Lung (tissue), 12 donors: Measurements from ENCODE around the gene BEAN1. TPM values are rescaled to one million over a fixed set of nuclear protein-coding genes. Genes with fewer than 3 reads are reported as not detected.
"Not testable (repeated sequence)": the region's sequence is repeated elsewhere in the genome, so short reads cannot be mapped to it uniquely, and the experiment has no call there.

ENCODE experiments used
- ATAC-seq: fragments of 200-7000 bp; cut with Tn5 transposase; one replicate; pipeline ENCODE4 v1.9.1; 2020; ENCODE audit warnings: moderate number of reproducible peaks; ENCODE audit not compliant: insufficient read depth, low FRiP score
- DNase-seq, 3 donors: peaks; one replicate each; pipeline ENCODE4 v3.0.0-alpha.2; 2013 to 2017
- H3K27ac ChIP-seq, 2 donors: one replicate each; pipeline ENCODE4 v1.5.1; 2013; ENCODE audit warnings: mild to moderate bottlenecking in 2 of 2, moderate library complexity in 2 of 2, control low read depth in 1 of 2, inconsistent platforms in 1 of 2, low read depth in 1 of 2, low read length in 1 of 2
- H3K27me3 ChIP-seq, 3 donors: one replicate each; pipeline ENCODE4 v1.5.1; 2013; ENCODE audit warnings: low read length in 2 of 3; ENCODE audit not compliant: control insufficient read depth in 3 of 3, insufficient read depth in 3 of 3
- H3K36me3 ChIP-seq, 4 donors: one replicate each; pipeline ENCODE4 v1.5.1; 2013; ENCODE audit warnings: low read length in 4 of 4, mild to moderate bottlenecking in 1 of 4, moderate library complexity in 1 of 4; ENCODE audit not compliant: control insufficient read depth in 4 of 4, insufficient read depth in 4 of 4
- H3K4me1 ChIP-seq, 5 donors: one replicate each; pipeline ENCODE4 v1.5.1; 2013; ENCODE audit warnings: low read length in 5 of 5, mild to moderate bottlenecking in 2 of 5, moderate library complexity in 1 of 5; ENCODE audit not compliant: control insufficient read depth in 5 of 5, insufficient read depth in 5 of 5
- H3K4me3 ChIP-seq: one replicate; pipeline ENCODE4 v1.5.1; 2013; ENCODE audit warnings: mild to moderate bottlenecking, control low read depth, moderate library complexity
- H3K9ac ChIP-seq, 2 donors: one replicate each; pipeline ENCODE4 v1.5.1; 2013; ENCODE audit warnings: low read length in 2 of 2, control low read depth in 1 of 2; ENCODE audit not compliant: insufficient read depth in 1 of 2
- H3K9me3 ChIP-seq, 4 donors: one replicate each; pipeline ENCODE4 v1.5.1; 2013; ENCODE audit warnings: low read length in 3 of 4, mild to moderate bottlenecking in 1 of 4, moderate library complexity in 1 of 4; ENCODE audit not compliant: control insufficient read depth in 4 of 4, insufficient read depth in 3 of 4
- CTCF ChIP-seq: IDR thresholded peaks from 2 replicates; pipeline ENCODE4 v1.5.1; 2012; ENCODE audit warnings: mild to moderate bottlenecking; ENCODE audit errors: control extremely low read depth, extremely low read depth
- WGBS, 2 donors: extraction: QIAGEN DNeasy Blood & Tissue Kit; methylation state at CpG; one replicate each; pipeline ENCODE4 v1.1.7; 2013; 5-methylcytosine and 5-hydroxymethylcytosine counted together
- polyA plus RNA-seq, 2 donors: library from polyadenylated mRNA; stranded (reverse); fragments of 200-250 nt; gene quantifications; one replicate each; pipeline ENCODE4 v1.2.1, GENCODE V29; 2013
- total RNA-seq, 2 donors: library from RNA; depleted of rRNA in 1 of 2; stranded (reverse); fragments of >200 nt in 1 of 2; gene quantifications; one replicate each; pipeline ENCODE4 v1.2.1, GENCODE V29; 2014 to 2021
- donor health status: control.
- donor health status: control.
- donor health status: Bipolar disorder and iron deficiency.
- donor health status: healthy.
- donor health status: DM: yes; HTN: yes; CAD: no.

Gene BEAN1
- total and polyA plus RNA-seq, 4 donors = 0.16 to 3.2 (median 0.25) TPM

- H3K36me3 ChIP-seq = no peaks in the 10 kb centered on the region
- no peak for DNase-seq
- no peaks in the 10 kb centered on the region for H3K9me3 ChIP-seq
- no peak overlapping the region for H3K9ac ChIP-seq
- H3K27me3 ChIP-seq = no peaks in the 10 kb centered on the region
- H3K4me3 ChIP-seq = no peak overlapping the region
- no peak for TF ChIP-seq CTCF
- no peak overlapping the region for H3K27ac ChIP-seq
- H3K4me1 ChIP-seq = no peaks in the 10 kb centered on the region
- no peak for ATAC-seq
These were observed 20.4 kb downstream of the BEAN1 start for GRCh38 chr16:66447491-66447890.

GRCh38 chr16:66451548-66451947 lies 24.5 kb downstream of the BEAN1 start:
- H3K4me1 ChIP-seq = no peaks in the 10 kb centered on the region
- peak in 1 of 3 donors; percentile 4 for DNase-seq
- 86 to 92% methylated on average over 3 of the region's 3 CpGs for WGBS, 2 donors
- H3K4me3 ChIP-seq = no peak overlapping the region
- H3K9me3 ChIP-seq = no peaks in the 10 kb centered on the region
- no peak overlapping the region for H3K9ac ChIP-seq
- ATAC-seq = no peak
- H3K27ac ChIP-seq = no peak overlapping the region
- no peaks in the 10 kb centered on the region for H3K27me3 ChIP-seq
- no peak for TF ChIP-seq CTCF
- no peaks in the 10 kb centered on the region for H3K36me3 ChIP-seq

GRCh38 chr16:66453230-66453629 lies 26.1 kb downstream of the BEAN1 start:
- DNase-seq, H3K27me3 ChIP-seq, H3K36me3 ChIP-seq, ATAC-seq, H3K9ac ChIP-seq, H3K9me3 ChIP-seq, H3K4me3 ChIP-seq, H3K4me1 ChIP-seq, H3K27ac ChIP-seq: not testable (repeated sequence)
- 93 to 97% methylated on average over 1 of the region's 1 CpG for WGBS, 2 donors

- Histone ChIP-seq H3K27me3 (no peaks in the 10 kb centered on the region), H3K27ac (no peak overlapping the region), H3K9ac (no peak overlapping the region), H3K9me3 (no peaks in the 10 kb centered on the region), H3K4me1 (no peaks in the 10 kb centered on the region), H3K36me3 (no peaks in the 10 kb centered on the region), H3K4me3 (no peak overlapping the region)
- ATAC-seq (no peak), DNase-seq (no peak)
- TF ChIP-seq CTCF = no peak
- WGBS, 2 donors = 66 to 88% methylated on average over 1 of the region's 1 CpG
These were observed 27.7 kb downstream of the BEAN1 start for GRCh38 chr16:66454751-66455150.
